NCI-H510A (cell line): ENCODE results near the gene WFDC12.

ENCODE experiments used
- DNase-seq: peaks from one replicate; lab custom pipeline; 2025; lab: John Stamatoyannopoulos, UW

Gene WFDC12

GRCh38 chr20:45115386-45115774, 8.9 kb downstream of the WFDC12 start:
- DNase-seq = no peak

DNA sequence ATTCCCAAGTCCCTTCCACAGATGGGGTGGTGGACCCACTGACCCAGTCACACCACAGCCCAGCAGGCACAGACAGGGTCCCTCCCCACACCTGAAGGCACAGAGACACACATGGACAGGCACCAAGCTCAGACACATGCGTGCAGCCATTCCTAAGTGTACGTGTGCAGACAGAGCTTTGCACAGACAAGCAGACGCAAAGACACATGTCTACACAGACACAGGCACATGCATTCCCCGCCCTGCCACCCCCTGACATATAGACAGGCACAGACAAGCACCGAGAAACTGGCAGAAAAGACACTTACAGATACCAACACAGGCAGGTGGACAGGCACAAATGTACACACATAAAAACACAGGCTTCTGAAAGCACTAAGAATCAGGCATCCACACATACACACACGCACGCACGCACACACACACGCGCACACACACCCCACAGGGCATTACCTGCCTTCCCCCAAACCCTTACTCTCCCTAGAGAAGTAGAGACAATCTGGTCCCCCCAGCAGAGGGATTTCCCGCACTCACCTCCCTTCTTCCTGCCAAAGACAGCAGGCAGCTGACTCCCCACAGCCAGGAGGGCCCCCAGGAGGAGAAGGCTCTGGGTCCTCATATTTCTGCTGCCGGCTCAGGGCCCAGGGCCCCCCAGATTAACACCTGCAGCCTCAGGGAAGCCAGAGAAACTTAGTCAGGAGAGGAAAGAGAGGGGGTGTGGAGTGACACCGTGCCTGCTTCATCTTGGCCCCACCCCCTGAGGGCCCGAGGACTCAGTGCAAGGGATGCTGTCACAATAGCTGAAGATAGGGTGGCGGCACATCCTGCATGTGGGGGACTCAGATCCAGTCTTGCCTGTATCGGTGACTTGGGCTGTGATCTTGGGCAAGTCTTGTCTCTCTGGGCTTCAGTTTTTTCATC, 9.5 kb downstream of the WFDC12 start, which contains the start of gene WFDC5:
Gene WFDC5 (minus strand): TSS at position 710 of the 921 bp plus-strand sequence. CDS start 91 bp downstream, at position 619.
- no peak for DNase-seq

DNA sequence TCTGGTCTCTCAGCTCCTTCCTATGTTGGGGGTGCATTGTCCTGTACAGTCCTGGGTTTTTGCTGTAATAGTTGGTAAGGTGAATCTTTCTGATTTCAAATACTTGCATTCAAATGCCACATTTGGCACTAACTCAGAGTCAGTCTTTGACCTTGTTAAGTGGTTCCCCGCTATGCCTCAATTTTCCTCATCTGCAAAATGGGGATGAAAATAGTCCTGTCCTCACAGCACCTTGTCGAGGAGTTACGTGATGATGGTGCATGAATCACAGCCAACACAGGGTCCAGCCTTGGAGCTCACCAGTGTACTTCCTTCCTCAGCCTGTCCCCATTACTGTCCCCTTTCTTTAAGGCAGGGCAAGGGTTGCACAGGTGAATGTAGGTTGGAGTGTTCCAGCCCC, 10.4 kb downstream of the WFDC12 start:
- DNase-seq = no peak

DNA sequence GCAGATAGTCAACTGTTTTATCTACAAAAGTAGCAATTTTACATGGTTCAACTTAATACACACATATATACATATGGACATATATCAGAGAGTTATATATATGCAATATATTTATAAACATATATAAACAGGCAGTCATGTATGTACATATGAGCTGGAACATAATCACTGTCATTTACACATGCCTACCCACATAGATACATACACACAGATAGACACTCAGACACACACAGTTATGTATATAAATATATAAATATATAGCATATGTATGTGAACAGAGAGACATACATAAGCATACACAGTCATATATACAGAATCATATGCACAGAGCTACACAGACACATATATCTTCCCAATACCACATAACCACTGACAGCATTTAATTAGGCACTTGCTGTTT, 11.5 kb downstream of the WFDC12 start:
- DNase-seq = no peak

- no peak for DNase-seq
Observed at GRCh38 chr20:45111799-45112471, 12.3 kb downstream of the WFDC12 start.

DNA sequence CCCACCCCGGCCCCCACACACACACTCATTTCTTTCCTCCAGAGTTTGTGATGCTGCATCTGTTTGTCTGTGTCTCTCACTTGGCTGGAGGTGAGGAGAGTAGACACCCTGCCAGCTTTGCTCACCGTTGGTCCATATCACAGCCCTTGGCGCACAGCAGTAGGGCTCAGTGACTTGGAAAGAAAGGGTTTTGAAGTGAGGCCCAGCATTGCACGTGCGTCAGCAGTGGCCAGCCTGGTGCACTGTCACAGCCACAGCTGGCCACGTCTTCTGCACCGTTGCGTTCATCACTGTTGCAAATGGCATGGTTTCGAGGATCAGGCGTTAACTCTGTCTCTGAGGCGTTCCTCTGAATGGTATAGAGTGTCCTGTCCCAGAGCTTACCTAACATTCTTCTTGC, 13.0 kb downstream of the WFDC12 start:
- DNase-seq = no peak

DNA sequence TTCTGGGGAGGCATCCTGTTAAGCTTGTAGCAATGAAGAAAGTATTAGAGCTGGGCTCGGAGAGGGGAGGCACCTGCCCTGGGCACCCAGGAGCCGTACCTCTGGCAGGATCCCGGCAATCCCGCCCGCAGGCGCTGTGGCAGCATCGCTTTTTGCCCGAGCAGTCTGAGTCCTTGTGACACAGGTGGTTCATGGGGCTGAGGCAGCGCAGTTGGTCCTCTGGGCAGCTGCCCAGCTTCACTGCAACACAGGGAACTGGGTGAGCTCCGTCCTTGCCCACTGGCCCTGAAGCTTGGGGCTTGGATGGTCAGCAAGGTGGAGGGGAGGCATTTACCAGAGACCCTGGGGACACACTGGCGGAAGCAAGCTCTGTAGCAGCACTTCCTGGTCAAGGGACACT, 14.0 kb downstream of the WFDC12 start:
- DNase-seq = no peak

DNA sequence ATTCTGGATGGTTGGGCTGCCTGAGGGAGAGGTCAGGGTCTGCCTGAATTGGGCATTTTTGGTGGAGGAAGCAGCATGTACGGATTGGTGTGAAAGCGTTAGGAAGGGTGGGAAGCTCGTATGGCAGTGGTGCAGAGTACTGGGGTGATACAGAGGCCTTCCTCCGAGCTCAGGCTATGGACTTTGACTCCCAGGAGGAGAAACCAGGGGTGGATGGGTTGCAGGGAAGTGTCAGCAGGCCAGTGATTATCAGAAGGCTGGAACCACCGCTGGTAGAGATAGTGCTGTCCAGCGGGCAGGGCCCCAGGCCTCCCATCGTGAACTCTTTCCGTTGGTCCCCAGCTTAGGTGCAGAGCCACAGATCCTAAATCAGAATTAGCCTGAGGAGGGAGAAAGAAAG, 14.6 kb downstream of the WFDC12 start:
- no peak for DNase-seq

DNA sequence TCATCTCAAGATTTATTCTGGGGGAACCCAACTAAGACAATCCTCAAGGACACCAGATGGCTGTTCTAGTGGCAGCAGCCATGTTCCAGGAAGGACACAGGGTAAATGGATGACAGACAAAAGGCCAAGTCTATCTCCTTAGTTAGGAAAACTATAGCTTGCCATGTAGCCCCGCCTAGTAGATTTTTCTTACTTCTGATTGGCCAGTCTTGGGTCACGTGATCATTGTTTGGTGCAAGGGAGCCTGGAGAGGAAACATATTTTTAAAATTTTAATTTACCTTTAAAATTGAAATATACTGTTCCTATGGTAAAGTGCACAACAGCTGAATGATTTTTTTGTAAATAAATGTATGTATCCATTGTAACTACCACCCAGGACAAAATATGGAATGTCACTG, 18.9 kb downstream of the WFDC12 start:
- no peak for DNase-seq

DNA sequence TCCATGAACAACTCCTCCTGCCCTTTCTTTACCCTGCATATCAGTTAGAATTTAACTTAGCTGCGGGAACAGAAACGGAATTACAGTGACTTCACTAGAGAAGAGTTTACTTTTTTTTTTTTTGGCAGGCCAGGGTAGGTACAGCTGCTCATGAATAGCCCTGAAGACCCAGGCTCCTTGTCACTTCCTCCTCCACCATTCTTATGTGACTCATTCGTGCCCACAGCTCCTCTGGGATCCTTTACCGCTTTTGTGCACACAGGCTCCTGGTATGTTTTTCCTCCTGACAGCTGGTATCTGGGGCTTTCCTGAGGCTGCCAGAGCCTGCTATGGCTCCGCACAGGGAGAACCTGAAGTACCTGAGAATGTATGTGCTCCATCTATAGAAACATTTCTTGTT, 19.5 kb downstream of the WFDC12 start:
- no peak for DNase-seq

DNA sequence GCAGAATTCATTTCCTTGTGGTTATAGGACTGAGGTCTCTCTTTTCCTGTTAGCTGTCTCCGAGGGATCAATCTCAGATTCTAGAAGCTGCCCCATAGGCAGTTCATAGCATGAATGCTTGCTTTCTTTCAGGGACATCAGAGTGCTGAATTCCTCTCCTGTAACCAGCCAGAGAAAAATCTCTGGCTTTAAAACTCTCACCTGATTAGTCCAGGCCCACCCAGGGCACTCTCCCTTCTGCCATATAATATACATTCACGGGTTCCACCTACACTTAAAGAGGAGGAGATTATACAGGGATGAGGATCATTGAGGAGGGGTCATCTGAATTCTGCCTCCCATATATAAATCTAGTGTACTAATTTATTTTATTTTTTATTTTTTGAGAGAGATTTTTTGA, 21.2 kb downstream of the WFDC12 start:
- no peak for DNase-seq

DNA sequence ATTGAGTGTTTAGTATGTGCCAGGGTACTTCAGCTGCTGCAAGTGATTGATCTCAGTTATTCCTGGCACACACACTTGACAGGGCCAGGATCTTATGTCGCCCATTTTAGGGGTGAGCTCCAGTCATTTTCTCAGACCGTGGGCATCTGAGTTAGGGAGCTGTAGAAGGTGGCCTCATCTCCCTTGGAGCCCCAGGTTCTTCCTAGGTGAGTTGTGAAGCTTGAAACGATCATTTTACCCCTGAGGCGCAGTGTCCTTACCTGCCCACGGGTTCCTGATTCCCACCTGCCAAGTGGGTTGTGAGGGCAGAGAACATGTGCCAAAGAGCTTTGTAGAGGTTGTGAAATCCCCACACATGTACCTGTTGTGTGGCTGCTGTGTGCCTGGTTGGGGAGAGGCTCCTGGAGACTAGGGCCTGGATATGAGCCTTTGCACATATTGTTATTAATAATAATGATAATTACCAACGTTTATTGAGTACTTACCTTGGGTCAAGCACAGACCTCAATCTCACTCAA, 22.9 kb downstream of the WFDC12 start:
- DNase-seq = no peak

- no peak for DNase-seq
Observed at GRCh38 chr20:45100563-45101245, 23.6 kb downstream of the WFDC12 start, which contains the start of gene KCNS1. TSS of gene KCNS1 (minus strand) at chr20:45101127. CDS start at chr20:45099236, 1,891 bp downstream.

- no peak for DNase-seq
Observed at GRCh38 chr20:45098103-45098773, 26.0 kb downstream of the WFDC12 start.

GRCh38 chr20:45097485-45098102, 26.7 kb downstream of the WFDC12 start:
- DNase-seq = no peak

GRCh38 chr20:45096781-45097180, 27.5 kb downstream of the WFDC12 start:
- DNase-seq = no peak

DNA sequence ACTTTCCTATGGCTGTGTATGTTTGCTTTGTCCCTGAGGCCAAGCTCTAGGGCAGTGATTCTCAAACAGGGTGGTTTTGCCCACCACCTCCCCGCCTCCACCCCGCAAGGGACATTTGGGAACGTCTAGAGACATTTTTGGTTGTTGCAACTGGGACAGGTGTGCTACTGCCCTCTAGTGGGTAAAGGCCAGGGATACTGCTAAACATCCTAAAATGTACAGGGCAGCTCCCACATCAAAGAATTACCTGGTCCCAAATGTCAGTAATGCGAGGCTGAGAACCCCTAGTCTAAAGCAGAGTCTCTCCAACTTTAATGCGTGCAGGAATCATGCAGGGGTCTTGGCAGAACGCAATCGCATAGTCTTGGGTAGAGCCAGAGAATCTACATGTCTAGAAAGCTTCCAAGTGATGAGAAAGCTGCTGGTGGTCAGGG, 28.4 kb downstream of the WFDC12 start:
- DNase-seq = peak; percentile 3

- DNase-seq = no peak
Observed at GRCh38 chr20:45094864-45095574, 29.2 kb downstream of the WFDC12 start.

DNA sequence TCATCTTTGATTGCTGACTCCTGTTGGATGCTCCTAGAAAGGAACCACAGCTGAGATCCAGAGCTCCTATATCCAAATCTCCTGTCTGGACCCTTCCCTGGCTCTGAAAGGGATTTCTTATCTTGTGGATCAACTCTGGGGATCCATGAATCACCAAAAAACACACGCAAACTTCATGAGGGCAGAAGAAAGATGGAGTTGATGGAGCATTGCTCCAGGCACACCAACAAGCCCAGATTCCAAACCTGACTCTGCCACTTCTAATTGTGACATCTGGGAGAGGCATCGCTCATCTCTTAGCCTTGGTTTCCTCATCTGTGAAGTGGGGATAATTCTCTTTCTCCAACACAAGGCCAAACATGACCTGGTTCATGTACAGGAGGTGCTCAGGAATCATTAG, 30.1 kb downstream of the WFDC12 start:
- DNase-seq = no peak

DNA sequence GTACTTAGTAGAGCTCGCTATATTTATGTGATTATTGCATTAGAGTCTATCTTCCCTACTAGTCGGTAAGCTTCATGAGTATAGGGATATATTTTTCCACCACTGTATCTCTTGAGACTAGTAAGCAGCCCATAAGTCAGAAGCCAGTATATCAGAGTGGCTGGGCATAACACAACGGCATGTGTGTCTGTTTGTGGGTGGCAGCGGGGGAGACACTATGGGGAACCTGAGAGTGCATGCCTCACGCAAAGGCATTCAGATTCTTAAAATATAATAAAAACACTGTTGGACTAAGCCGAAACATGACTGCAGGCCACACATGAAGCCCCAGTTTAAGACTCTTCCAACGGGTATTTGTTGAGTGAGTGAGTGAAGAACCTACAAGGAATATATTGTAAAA, 31.4 kb downstream of the WFDC12 start:
- DNase-seq = no peak

GRCh38 chr20:45091366-45091765, 32.9 kb downstream of the WFDC12 start:
- DNase-seq = no peak
